HL-60 (cell line): ENCODE results near the gene DPP10.
"Not testable (repeated sequence)": the region's sequence is repeated elsewhere in the genome, so short reads cannot be mapped to it uniquely, and the experiment has no call there.

ENCODE experiments used
- DNase-seq, 2 experiments: peaks; one replicate each; pipeline ENCODE4 v3.0.0-alpha.2; 2010 to 2020; ENCODE audit warnings: low read depth in 1 of 2, low spot score in 1 of 2
- H3K27ac ChIP-seq: fragments of 250-450 bp; sonication (Bioruptor Pico); replicated peaks from 2 replicates; pipeline ENCODE4 v1.5.1; 2020; ENCODE audit warnings: mild to moderate bottlenecking, moderate library complexity
- H3K27me3 ChIP-seq: fragments of 250-450 bp; sonication (Bioruptor Pico); 2 replicates; pipeline ENCODE4 v1.5.1; 2021; ENCODE audit warnings: mild to moderate bottlenecking, moderate library complexity; ENCODE audit not compliant: insufficient read depth, poor library complexity, severe bottlenecking
- H3K4me3 ChIP-seq: replicated peaks from 2 replicates; pipeline ENCODE4 v1.5.1; 2011; ENCODE audit warnings: mild to moderate bottlenecking, control low read depth, low read length; ENCODE audit not compliant: insufficient read depth
- CTCF ChIP-seq: IDR thresholded peaks from one replicate; pipeline ENCODE4 v1.5.1; 2011; ENCODE audit warnings: low read length, control low read depth, inconsistent platforms; ENCODE audit not compliant: insufficient read depth
- GABPA ChIP-seq: IDR thresholded peaks from 2 replicates; pipeline ENCODE4 v1.6.1; 2012; ENCODE audit warnings: low read depth
- POLR2AphosphoS5 ChIP-seq: IDR thresholded peaks from 2 replicates; pipeline ENCODE4 v1.6.1; 2012; ENCODE audit warnings: low read depth
- REST ChIP-seq: IDR thresholded peaks from 2 replicates; pipeline ENCODE4 v1.6.1; 2012; ENCODE audit warnings: low read depth; ENCODE audit not compliant: insufficient replicate concordance
- SPI1 ChIP-seq: IDR thresholded peaks from 2 replicates; pipeline ENCODE4 v1.6.1; 2012; ENCODE audit warnings: low read depth, mild to moderate bottlenecking, borderline replicate concordance

Gene DPP10

GRCh38 chr2:115083711-115084110 lies 641.3 kb downstream of the DPP10 start:
- no peak overlapping the region for H3K4me3 ChIP-seq
- H3K27me3 ChIP-seq = no peaks in the 10 kb centered on the region
- no peak for DNase-seq
- TF ChIP-seq SPI1 (no peak), CTCF (no peak), REST (no peak), POLR2AphosphoS5 (no peak), GABPA (no peak)
- H3K27ac ChIP-seq = no peak overlapping the region

- Histone ChIP-seq H3K27me3 (no peaks in the 10 kb centered on the region), H3K27ac (no peak overlapping the region), H3K4me3 (no peak overlapping the region)
- TF ChIP-seq REST (no peak), SPI1 (no peak), GABPA (no peak), POLR2AphosphoS5 (no peak)
- no peak for DNase-seq
Measured at GRCh38 chr2:115084446-115084845, 642.0 kb downstream of the DPP10 start.

- not testable (repeated sequence) for DNase-seq, H3K4me3 ChIP-seq, H3K27ac ChIP-seq, H3K27me3 ChIP-seq
Measured at GRCh38 chr2:115086051-115086620, 643.7 kb downstream of the DPP10 start.

GRCh38 chr2:115094441-115094840 lies 652.0 kb downstream of the DPP10 start:
- TF ChIP-seq REST (no peak), POLR2AphosphoS5 (no peak), SPI1 (no peak), GABPA (no peak), CTCF (no peak)
- Histone ChIP-seq H3K27ac (no peak overlapping the region), H3K27me3 (no peaks in the 10 kb centered on the region), H3K4me3 (no peak overlapping the region)
- no peak for DNase-seq
